Endothelial cell of umbilical vein (primary cell): ENCODE results near the gene B4GALT5. TPM values are rescaled to one million over a fixed set of nuclear protein-coding genes. Genes with fewer than 3 reads are reported as not detected.

Source experiments
- BruUV-seq: library from RNA; stranded (reverse); fragments of 400-500 nt; replicated peaks from 2 replicates; lab custom pipeline; 2021; lab: Mats Ljungman, UMichigan
- CTCF ChIA-PET: fragments of 300-600, 350-600 bp; sonication (Branson Sonifier 250); formaldehyde crosslinking; loops from one replicate; lab custom pipeline; 2021; ENCODE audit warnings: antibody characterized with exemption, inconsistent platforms; lab: Charles Lee
- POLR2A ChIA-PET: fragments of 300-600, 350-600 bp; sonication (Branson Sonifier 250); formaldehyde crosslinking; loops from one replicate; lab custom pipeline; 2021; ENCODE audit warnings: antibody characterized with exemption, inconsistent platforms; lab: Charles Lee
- DNase-seq: peaks from one replicate; pipeline ENCODE4 v3.0.0-alpha.2; 2011; ENCODE audit warnings: low read depth, low spot score
- FAIRE-seq: peaks from 2 replicates; lab custom pipeline; 2011; peaks lifted over from hg19 to GRCh38; lab: Jason Lieb, UNC
- H2AFZ ChIP-seq: 2 replicates; pipeline ENCODE4 v1.6.0; 2012; ENCODE audit warnings: low read depth, low read length, control low read depth, inconsistent platforms
- H3K27ac ChIP-seq: 2 replicates; pipeline ENCODE4 v1.5.1; 2011; ENCODE audit warnings: low read depth, mild to moderate bottlenecking, control low read depth, low read length, moderate library complexity; ENCODE audit not compliant: insufficient read depth
- H3K27me3 ChIP-seq, 2 experiments: 2 replicates each; pipeline versions ENCODE4 v1.6.0 to v1.6.1; 2011; ENCODE audit warnings: low read length in 2 of 2, mixed read lengths in 1 of 2; ENCODE audit not compliant: control insufficient read depth in 2 of 2, insufficient read depth in 2 of 2
- H3K36me3 ChIP-seq, 2 experiments: 2 replicates in 1 of 2; 3 replicates in 1 of 2; pipeline ENCODE4 v1.5.1; 2011; ENCODE audit warnings: low read length in 2 of 2, mild to moderate bottlenecking in 1 of 2, moderate library complexity in 1 of 2; ENCODE audit not compliant: control insufficient read depth in 2 of 2, insufficient read depth in 2 of 2; ENCODE audit errors: extremely low read depth in 1 of 2
- H3K4me1 ChIP-seq: 3 replicates; pipeline ENCODE4 v1.5.1; 2011; ENCODE audit warnings: mild to moderate bottlenecking, low read length; ENCODE audit not compliant: control insufficient read depth, insufficient read depth; ENCODE audit errors: extremely low read depth
- H3K4me2 ChIP-seq: 2 replicates; pipeline ENCODE4 v1.6.1; 2011; ENCODE audit warnings: low read length, control low read depth, mixed read lengths; ENCODE audit not compliant: insufficient read depth
- H3K4me3 ChIP-seq, 3 experiments: fragments of 200-600 bp in 1 of 3; sonication (generic), shearing (Covaris generic) in 1 of 3; replicated peaks in 1 of 3; 2 replicates each; pipeline ENCODE4 v1.5.1; 2011 to 2016; ENCODE audit warnings: control low read depth in 3 of 3, low read length in 3 of 3, mild to moderate bottlenecking in 2 of 3, inconsistent platforms in 1 of 3, low read depth in 1 of 3, moderate library complexity in 1 of 3; ENCODE audit not compliant: insufficient read depth in 1 of 3
- H3K79me2 ChIP-seq: 2 replicates; pipeline ENCODE4 v1.6.0; 2012; ENCODE audit warnings: low read length, inconsistent platforms; ENCODE audit not compliant: control insufficient read depth, insufficient read depth
- H3K9ac ChIP-seq: replicated peaks from 2 replicates; pipeline ENCODE3; 2011; ENCODE audit warnings: low read length, control low read depth; ENCODE audit not compliant: insufficient read depth; ENCODE audit errors: extremely low read depth
- H3K9me1 ChIP-seq: replicated peaks from 3 replicates; pipeline ENCODE4 v1.6.0; 2011; ENCODE audit warnings: mild to moderate bottlenecking, low read length; ENCODE audit not compliant: control insufficient read depth, insufficient read depth; ENCODE audit errors: extremely low read depth
- H3K9me3 ChIP-seq: replicated peaks from 2 replicates; pipeline ENCODE4 v1.5.1; 2012; ENCODE audit warnings: low read length, inconsistent platforms; ENCODE audit not compliant: control insufficient read depth, insufficient read depth
- H4K20me1 ChIP-seq: replicated peaks from 2 replicates; pipeline ENCODE3; 2011; ENCODE audit warnings: mild to moderate bottlenecking, low read length; ENCODE audit not compliant: control insufficient read depth, insufficient read depth; ENCODE audit errors: extremely low read depth
- EZH2 ChIP-seq: IDR thresholded peaks from 2 replicates; pipeline ENCODE4 v1.6.1; 2012; ENCODE audit warnings: borderline replicate concordance, low read depth, mild to moderate bottlenecking, moderate library complexity, low read length, inconsistent platforms; ENCODE audit not compliant: severe bottlenecking
- FOS ChIP-seq: IDR thresholded peaks from 2 replicates; pipeline ENCODE4 v1.6.1; 2011; ENCODE audit warnings: mild to moderate bottlenecking, low read length, moderate library complexity, borderline replicate concordance; ENCODE audit not compliant: insufficient read depth
- GATA2 ChIP-seq: IDR thresholded peaks from 2 replicates; pipeline ENCODE4 v1.7.0; 2011; ENCODE audit warnings: low read depth, mild to moderate bottlenecking, moderate library complexity, mixed read lengths, low read length; ENCODE audit not compliant: insufficient read length, insufficient read depth
- JUN ChIP-seq: IDR thresholded peaks from 2 replicates; pipeline ENCODE4 v1.6.1; 2011; ENCODE audit warnings: borderline replicate concordance, low read depth; ENCODE audit not compliant: insufficient read length, insufficient read depth
- MYC ChIP-seq: IDR thresholded peaks from one replicate; pipeline ENCODE4 v1.6.1; 2011; ENCODE audit warnings: mild to moderate bottlenecking, low read depth, low read length
- POLR2A ChIP-seq: IDR thresholded peaks from 2 replicates; pipeline ENCODE4 v1.6.1; 2012; ENCODE audit warnings: low read depth, mild to moderate bottlenecking, control low read depth, low read length
- POLR2AphosphoS5 ChIP-seq: IDR thresholded peaks from 2 replicates; pipeline ENCODE4 v1.6.1; 2012; ENCODE audit warnings: low read depth, mild to moderate bottlenecking, control low read depth, low read length, moderate library complexity; ENCODE audit not compliant: insufficient read depth
- dilution Hi-C: fragments of 300-500 bp; cut with MboI; formaldehyde crosslinking; loops from one replicate; pipeline ENCODE4 v1.15.0; 2019; ENCODE audit warnings: low sequenced_read_pairs; ENCODE audit not compliant: extremely low pct_ligation_motif_present
- intact Hi-C: fragments of 100-400 bp; cut with micrococcal nuclease; formaldehyde crosslinking; loops from one replicate; pipeline ENCODE4 v1.10.0; 2022
- polyA plus RNA-seq, 4 experiments: library from polyadenylated mRNA; depleted of rRNA in 3 of 4; stranded (reverse) in 3 of 4; unstranded in 1 of 4; fragments of >200 nt; gene quantifications; 2 replicates each; pipeline versions ENCODE4 v1.2.1 to v1.2.3, GENCODE V29; 2011 to 2012; ENCODE audit warnings: missing spikeins in 1 of 4
- total RNA-seq: library from RNA; stranded (reverse); gene quantifications from 2 replicates; pipeline ENCODE4 v1.2.3, GENCODE V29; 2021
- TF ChIP-seq, protein P1 (sequence below), 2 donors: IDR thresholded peaks; 1 replicate in 1 of 2; 2 replicates in 1 of 2; pipeline ENCODE4 v1.5.1; 2011; ENCODE audit warnings: low read length in 2 of 2, mild to moderate bottlenecking in 2 of 2, moderate library complexity in 2 of 2, control low read depth in 1 of 2, inconsistent platforms in 1 of 2, low read depth in 1 of 2; ENCODE audit not compliant: insufficient read depth in 1 of 2; ENCODE audit errors: extremely low read depth in 1 of 2
- TF ChIP-seq, protein P2 (sequence below): IDR thresholded peaks from 2 replicates; pipeline ENCODE4 v1.6.1; 2011; ENCODE audit not compliant: insufficient read depth, insufficient read length

B4GALT5 gene
- total and polyA plus RNA-seq, 2 donors (not counting 3 experiments of a cell fraction or from before 2014, with no cell fraction given): 54.4 to 70.1 TPM

DNA sequence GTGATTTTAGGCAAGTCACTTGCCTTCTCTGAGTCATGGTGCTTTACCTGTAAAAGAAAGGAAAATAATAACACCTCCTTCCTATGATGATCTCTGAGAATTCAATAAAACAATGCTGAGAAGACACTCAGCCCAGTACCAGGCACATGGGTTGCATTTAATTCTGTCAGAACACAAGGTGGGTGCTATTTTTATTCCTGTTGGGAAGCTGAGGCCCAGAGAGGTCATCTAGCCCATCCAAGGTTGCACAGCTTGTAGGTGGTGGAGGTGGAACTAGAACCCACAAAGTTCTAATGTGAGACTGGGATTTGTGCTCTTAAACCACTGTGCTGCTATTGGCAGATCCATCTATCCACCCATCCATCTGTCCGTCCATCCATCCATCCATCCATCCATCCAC, 106.1 kb downstream of the B4GALT5 start:
- no peak overlapping the region for H2AFZ ChIP-seq
- dilution Hi-C loops: no loop called here
- H4K20me1 ChIP-seq: no peaks in the 10 kb centered on the region
- ChIA-PET POLR2A (interaction anchor here (0.7 kb wide), 1 partner anchor 28 kb away, joined by 5 read pairs; no protein-coding TSS in a partner anchor), CTCF (interaction anchor here (0.7 to 24.6 kb wide), 10 partner anchors 10 to 276 kb away, joined by 3 to 962 read pairs (median 8); partner anchors contain the start of gene PTGIS)
- H3K9me1 ChIP-seq: no peaks in the 10 kb centered on the region
- intact Hi-C loops: loop anchor here (5.0 kb wide), 1 partner anchor 275 kb away; no protein-coding TSS in a partner anchor
- no peaks in the 10 kb centered on the region for H3K9me3 ChIP-seq
- H3K4me2 ChIP-seq: no peak overlapping the region
- H3K36me3 ChIP-seq: no peaks in the 10 kb centered on the region
- no TSS peak for BruUV-seq
- no peaks in the 10 kb centered on the region for H3K4me1 ChIP-seq
- no peaks in the 10 kb centered on the region for H3K79me2 ChIP-seq
- H3K27ac ChIP-seq: no peak overlapping the region
- no peak for FAIRE-seq
- TF ChIP-seq JUN (no peak), POLR2A (no peak), MYC (no peak), FOS (no peak), POLR2AphosphoS5 (no peak), EZH2 (no peak), GATA2 (no peak)
- TF ChIP-seq, protein P1, sequence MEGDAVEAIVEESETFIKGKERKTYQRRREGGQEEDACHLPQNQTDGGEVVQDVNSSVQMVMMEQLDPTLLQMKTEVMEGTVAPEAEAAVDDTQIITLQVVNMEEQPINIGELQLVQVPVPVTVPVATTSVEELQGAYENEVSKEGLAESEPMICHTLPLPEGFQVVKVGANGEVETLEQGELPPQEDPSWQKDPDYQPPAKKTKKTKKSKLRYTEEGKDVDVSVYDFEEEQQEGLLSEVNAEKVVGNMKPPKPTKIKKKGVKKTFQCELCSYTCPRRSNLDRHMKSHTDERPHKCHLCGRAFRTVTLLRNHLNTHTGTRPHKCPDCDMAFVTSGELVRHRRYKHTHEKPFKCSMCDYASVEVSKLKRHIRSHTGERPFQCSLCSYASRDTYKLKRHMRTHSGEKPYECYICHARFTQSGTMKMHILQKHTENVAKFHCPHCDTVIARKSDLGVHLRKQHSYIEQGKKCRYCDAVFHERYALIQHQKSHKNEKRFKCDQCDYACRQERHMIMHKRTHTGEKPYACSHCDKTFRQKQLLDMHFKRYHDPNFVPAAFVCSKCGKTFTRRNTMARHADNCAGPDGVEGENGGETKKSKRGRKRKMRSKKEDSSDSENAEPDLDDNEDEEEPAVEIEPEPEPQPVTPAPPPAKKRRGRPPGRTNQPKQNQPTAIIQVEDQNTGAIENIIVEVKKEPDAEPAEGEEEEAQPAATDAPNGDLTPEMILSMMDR (IDR thresholded peaks at IDR 0.05; ENCODE audit: extremely low read depth in 1 of 2, insufficient read depth in 1 of 2, low read depth in 1 of 2, low read length in 2 of 2): no peak
- TF ChIP-seq, protein P2, sequence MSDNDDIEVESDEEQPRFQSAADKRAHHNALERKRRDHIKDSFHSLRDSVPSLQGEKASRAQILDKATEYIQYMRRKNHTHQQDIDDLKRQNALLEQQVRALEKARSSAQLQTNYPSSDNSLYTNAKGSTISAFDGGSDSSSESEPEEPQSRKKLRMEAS: no peak
- no peaks in the 10 kb centered on the region for H3K27me3 ChIP-seq
- H3K4me3 ChIP-seq: no peak overlapping the region
- DNase-seq: no peak
- H3K9ac ChIP-seq: no peak overlapping the region
